Metanephros (tissue), 1 donor: ENCODE data around the gene SEC14L6. TPM values are rescaled to one million over a fixed set of nuclear protein-coding genes. Genes with fewer than 3 reads are reported as not detected.

Source experiments
- total RNA-seq: library from RNA; depleted of rRNA; stranded (reverse); fragments of >200 nt; gene quantifications from one replicate; pipeline ENCODE4 v1.2.3, GENCODE V29; 2014

SEC14L6 gene
- total RNA-seq = 6.5 TPM

GRCh38 chr22:30546616-30547015, at the start of gene SEC14L6:
SEC14L6 (minus strand) TSS chr22:30546741; CDS start chr22:30546682, 59 bp downstream.

GRCh38 chr22:30591588-30592359, 45.2 kb upstream of the SEC14L6 start, which contains the start of gene PES1:
PES1 (minus strand) TSS chr22:30591910; CDS start chr22:30591833, 77 bp downstream.

GRCh38 chr22:30574095-30574981, 27.8 kb upstream of the SEC14L6 start, which contains the start of gene GAL3ST1:
GAL3ST1 (minus strand) TSS chr22:30574665; CDS start chr22:30557392, 17,273 bp downstream.

Other genes starting within 250 kb of the SEC14L6 start
- 18.0 TPM for gene TBC1D10A, start 219.8 kb downstream of the SEC14L6 start, total RNA-seq
- 60.0 TPM for gene SF3A1, start 189.8 kb downstream of the SEC14L6 start, total RNA-seq
- 6.4 TPM for gene CCDC157, start 189.7 kb downstream of the SEC14L6 start, total RNA-seq
- gene RNF215, start 159.3 kb downstream of the SEC14L6 start, total RNA-seq = 22.1 TPM
- gene SEC14L2, start 149.7 kb downstream of the SEC14L6 start, total RNA-seq = 2.9 TPM
- gene MTFP1, start 121.0 kb downstream of the SEC14L6 start, total RNA-seq = 12.0 TPM
- gene SEC14L3, start 74.7 kb downstream of the SEC14L6 start, total RNA-seq = not detected
- gene SEC14L4, start 41.0 kb downstream of the SEC14L6 start, total RNA-seq = 0.99 TPM
- gene GAL3ST1, start 27.9 kb upstream of the SEC14L6 start, total RNA-seq = 27.3 TPM
- 51.5 TPM for gene PES1, start 45.2 kb upstream of the SEC14L6 start, total RNA-seq
- gene TCN2, start 60.4 kb upstream of the SEC14L6 start, total RNA-seq = 39.7 TPM
- gene SLC35E4, start 89.0 kb upstream of the SEC14L6 start, total RNA-seq = 4.0 TPM
- gene DUSP18, start 121.1 kb upstream of the SEC14L6 start, total RNA-seq = 10.0 TPM
- gene OSBP2, start 148.1 kb upstream of the SEC14L6 start, total RNA-seq = 15.4 TPM